ENCODE measurements around the gene RBM47. TPM values are rescaled to one million over a fixed set of nuclear protein-coding genes. Genes with fewer than 3 reads are reported as not detected.

Gene RBM47
- polyA plus RNA-seq, 3 donors = 79.5 to 101 (median 92.8) TPM

DNA sequence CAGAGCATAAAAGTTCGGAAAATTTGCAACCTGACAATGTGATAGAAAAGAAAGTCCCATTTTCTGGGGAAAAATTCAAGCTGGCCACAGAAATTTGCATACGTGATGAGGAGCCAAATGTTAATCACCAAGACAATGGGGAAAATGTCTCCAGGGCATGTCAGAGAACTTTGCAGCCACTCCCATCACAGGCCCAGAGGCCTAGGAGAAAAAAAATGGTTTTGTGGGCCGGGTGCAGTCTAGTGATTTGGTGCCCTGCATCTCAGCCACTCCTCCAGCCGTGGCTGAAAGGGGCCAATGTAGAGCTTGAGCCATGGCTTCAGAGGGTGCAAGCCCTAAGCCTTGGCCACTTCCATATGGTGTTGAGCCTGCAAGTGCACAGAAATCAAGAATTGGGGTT, 223.3 kb downstream of the RBM47 start:
- DNase-seq = no peak
- H3K4me1 Mint-ChIP-seq = peaks cover 5% of the 10 kb centered on the region
- Histone ChIP-seq H3K27ac (ENCODE audit: low read depth in 1 of 2, low read length in 2 of 2) (no peak overlapping the region), H4K20me1 (ENCODE audit: insufficient read depth, low read length) (no peaks in the 10 kb centered on the region), H3K9me3 (replicated peaks in 1 of 2; ENCODE audit: control insufficient read depth in 1 of 2, insufficient read depth in 1 of 2, low read length in 2 of 2) (peaks cover 7 to 16% of the 10 kb centered on the region in 2 donors), H3K79me2 (ENCODE audit: insufficient read depth, low read length) (no peaks in the 10 kb centered on the region), H3K4me1 (ENCODE audit: control insufficient read depth in 1 of 2, insufficient read depth in 2 of 2, low read length in 2 of 2) (no peaks in the 10 kb centered on the region), H3K9ac (ENCODE audit: insufficient read depth, low read length, poor library complexity, severe bottlenecking) (no peak overlapping the region), H3K4me3 (replicated peaks in 1 of 3; ENCODE audit: low read depth in 2 of 3, low read length in 3 of 3) (no peak overlapping the region), H3K36me3 (replicated peaks in 1 of 2; ENCODE audit: control insufficient read depth in 1 of 2, insufficient read depth in 2 of 2, low read length in 2 of 2) (no peaks in the 10 kb centered on the region), H2AFZ (ENCODE audit: insufficient read depth, low read depth, low read length, poor library complexity, severe bottlenecking) (no peak overlapping the region), H3K4me2 (replicated peaks; ENCODE audit: extremely low read depth, low read length, poor library complexity, severe bottlenecking) (no peak overlapping the region), H3K27me3 (ENCODE audit: control insufficient read depth in 2 of 2, insufficient read depth in 2 of 2, low read length in 2 of 2) (no peaks in the 10 kb centered on the region)
- TF ChIP-seq CTCF (IDR thresholded peaks at IDR 0.05) = no peak
- intact Hi-C loops (cut with micrococcal nuclease) = no loop called here
- peaks cover 0 to 3% of the 10 kb centered on the region in 2 donors for H3K36me3 Mint-ChIP-seq
- H3K4me3 Mint-ChIP-seq = no peak overlapping the region
- no peak overlapping the region for H3K27ac Mint-ChIP-seq
- peaks cover 0 to 4% (median 1%) of the 10 kb centered on the region in 3 donors for H3K27me3 Mint-ChIP-seq (ENCODE audit: low read depth in 3 of 3)
- WGBS (ENCODE audit: insufficient coverage) = 100% methylated on average over 2 of the region's 4 CpGs
- peaks cover 12 to 18% (median 15%) of the 10 kb centered on the region in 7 donors for H3K9me3 Mint-ChIP-seq

DNA sequence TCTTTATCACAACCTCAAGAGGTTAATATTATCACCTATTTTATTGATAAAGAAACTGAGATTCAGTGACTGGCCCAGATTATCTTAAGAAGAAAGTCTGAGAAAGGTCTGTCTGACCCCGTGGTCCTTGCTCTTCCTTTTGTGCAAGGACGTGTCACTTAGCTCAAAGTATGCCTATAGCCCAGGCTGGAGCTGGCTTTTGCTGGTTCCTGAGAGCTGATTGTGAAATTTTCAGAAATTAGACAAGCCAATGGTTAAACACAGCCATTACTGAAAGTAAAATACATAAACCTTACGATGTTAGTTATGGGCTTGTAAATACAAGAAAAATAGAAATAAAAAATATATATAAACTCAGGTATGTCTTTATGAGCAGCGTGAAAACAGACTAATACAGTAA, 224.5 kb downstream of the RBM47 start:
- WGBS (ENCODE audit: insufficient coverage) = 42% methylated on average over 3 of the region's 4 CpGs
- no peak overlapping the region for H3K27ac ChIP-seq (ENCODE audit: low read depth in 1 of 2, low read length in 2 of 2)
- H3K9ac ChIP-seq (ENCODE audit: insufficient read depth, low read length, poor library complexity, severe bottlenecking) = no peak overlapping the region
- H3K27me3 ChIP-seq (ENCODE audit: control insufficient read depth in 2 of 2, insufficient read depth in 2 of 2, low read length in 2 of 2) = no peaks in the 10 kb centered on the region
- intact Hi-C loops (cut with micrococcal nuclease) = no loop called here
- no peaks in the 10 kb centered on the region for H4K20me1 ChIP-seq (ENCODE audit: insufficient read depth, low read length)
- H3K27me3 Mint-ChIP-seq (ENCODE audit: low read depth in 3 of 3) = peaks cover 0 to 4% (median 3%) of the 10 kb centered on the region in 3 donors
- H3K27ac Mint-ChIP-seq = no peak overlapping the region
- H2AFZ ChIP-seq (ENCODE audit: insufficient read depth, low read depth, low read length, poor library complexity, severe bottlenecking) = no peak overlapping the region
- H3K36me3 Mint-ChIP-seq = peaks cover 0 to 3% of the 10 kb centered on the region in 2 donors
- H3K4me1 ChIP-seq (ENCODE audit: control insufficient read depth in 1 of 2, insufficient read depth in 2 of 2, low read length in 2 of 2) = no peaks in the 10 kb centered on the region
- no peaks in the 10 kb centered on the region for H3K79me2 ChIP-seq (ENCODE audit: insufficient read depth, low read length)
- no peak for DNase-seq
- H3K4me1 Mint-ChIP-seq = peaks cover 3% of the 10 kb centered on the region
- H3K4me3 ChIP-seq (replicated peaks in 1 of 3; ENCODE audit: low read depth in 2 of 3, low read length in 3 of 3) = no peak overlapping the region
- H3K9me3 Mint-ChIP-seq = peaks cover 12 to 18% (median 15%) of the 10 kb centered on the region in 7 donors
- no peaks in the 10 kb centered on the region for H3K36me3 ChIP-seq (replicated peaks in 1 of 2; ENCODE audit: control insufficient read depth in 1 of 2, insufficient read depth in 2 of 2, low read length in 2 of 2)
- no peak overlapping the region for H3K4me3 Mint-ChIP-seq
- peaks cover 7 to 16% of the 10 kb centered on the region in 2 donors for H3K9me3 ChIP-seq (replicated peaks in 1 of 2; ENCODE audit: control insufficient read depth in 1 of 2, insufficient read depth in 1 of 2, low read length in 2 of 2)
- no peak overlapping the region for H3K4me2 ChIP-seq (replicated peaks; ENCODE audit: extremely low read depth, low read length, poor library complexity, severe bottlenecking)
- no peak for TF ChIP-seq CTCF (IDR thresholded peaks at IDR 0.05)

Measured in CD14-positive monocyte (primary cell).